ENCODE data around the gene SLC7A8. TPM values are rescaled to one million over a fixed set of nuclear protein-coding genes. Genes with fewer than 3 reads are reported as not detected.

Gene SLC7A8
- total and polyA plus RNA-seq, 12 donors = 6.8 to 50.9 (median 26.7) TPM

GRCh38 chr14:23080474-23080873 lies 103.0 kb downstream of the SLC7A8 start:
- Histone ChIP-seq H3K4me1 (replicated peaks in 1 of 2) (peaks cover 20 to 21% of the 10 kb centered on the region in 2 donors), H3K27me3 (no peaks in the 10 kb centered on the region), H3K9me3 (replicated peaks in 1 of 3) (no peaks in the 10 kb centered on the region), H3K36me3 (replicated peaks in 1 of 2) (peaks cover 0 to 98% of the 10 kb centered on the region in 2 donors), H3K27ac (peak overlapping the region in 1 of 5 donors; percentile 85), H3K4me3 (no peak overlapping the region)
- WGBS, 4 donors = 50 to 95% (median 79%) methylated on average over 1 of the region's 1 CpG
- no peak for DNase-seq
- TF ChIP-seq POLR2A (IDR thresholded peaks at IDR 0.05) (no peak), CTCF (IDR thresholded peaks at IDR 0.05) (no peak)
- intact Hi-C loops (cut with DNase I) = no loop called here

GRCh38 chr14:23079716-23080115 lies 103.7 kb downstream of the SLC7A8 start:
- peak overlapping the region in 4 of 5 donors; percentile 18 to 85 (median 77) for H3K27ac ChIP-seq
- 80 to 91% (median 85%) methylated on average over 2 of the region's 2 CpGs for WGBS, 4 donors

GRCh38 chr14:23078692-23079116 lies 104.8 kb downstream of the SLC7A8 start:
- Histone ChIP-seq H3K4me3 (peak overlapping the region in 1 of 4 donors; percentile 11), H3K36me3 (replicated peaks in 1 of 2) (peaks cover 0 to 97% of the 10 kb centered on the region in 2 donors), H3K4me1 (replicated peaks in 1 of 2) (peaks cover 20 to 21% of the 10 kb centered on the region in 2 donors), H3K9me3 (replicated peaks in 1 of 3) (no peaks in the 10 kb centered on the region), H3K27ac (peak overlapping the region in 4 of 5 donors; percentile 18 to 85 (median 80)), H3K27me3 (no peaks in the 10 kb centered on the region)
- WGBS, 4 donors = 0 to 6% (median 3%) methylated on average over 1 to 2 of the region's 2 CpGs
- intact Hi-C loops (cut with DNase I) = no loop called here
- peak; percentile 84 to 96 (median 94) for DNase-seq
- TF ChIP-seq CTCF (IDR thresholded peaks at IDR 0.05) (peak in 1 of 6 experiments; percentile 12), POLR2A (IDR thresholded peaks at IDR 0.05) (peak in 1 of 2 donors; percentile 72)

More at GRCh38 chr14:23079716-23080115, 103.7 kb downstream of the SLC7A8 start:
- Histone ChIP-seq H3K4me1 (replicated peaks in 1 of 2) (peaks cover 20 to 21% of the 10 kb centered on the region in 2 donors), H3K36me3 (replicated peaks in 1 of 2) (peaks cover 0 to 97% of the 10 kb centered on the region in 2 donors), H3K27me3 (no peaks in the 10 kb centered on the region), H3K9me3 (replicated peaks in 1 of 3) (no peaks in the 10 kb centered on the region), H3K4me3 (no peak overlapping the region)
- DNase-seq = no peak
- intact Hi-C loops (cut with DNase I) = no loop called here
- TF ChIP-seq CTCF (IDR thresholded peaks at IDR 0.05) (no peak), POLR2A (IDR thresholded peaks at IDR 0.05) (no peak)

- H3K27ac ChIP-seq = peak overlapping the region in 4 of 5 donors; percentile 18 to 85 (median 80)
- 66 to 75% (median 69%) methylated on average over 5 of the region's 5 CpGs for WGBS, 4 donors
- TF ChIP-seq CTCF (IDR thresholded peaks at IDR 0.05) (no peak), POLR2A (IDR thresholded peaks at IDR 0.05) (no peak)
These were observed 105.5 kb downstream of the SLC7A8 start for GRCh38 chr14:23077962-23078361.

More at GRCh38 chr14:23077962-23078361, 105.5 kb downstream of the SLC7A8 start:
- intact Hi-C loops (cut with DNase I) = no loop called here
- no peak for DNase-seq
- H3K4me3 ChIP-seq = peak overlapping the region in 1 of 4 donors; percentile 11
- peaks cover 0 to 97% of the 10 kb centered on the region in 2 donors for H3K36me3 ChIP-seq (replicated peaks in 1 of 2)
- H3K9me3 ChIP-seq (replicated peaks in 1 of 3) = no peaks in the 10 kb centered on the region
- peaks cover 22% of the 10 kb centered on the region in 2 donors for H3K4me1 ChIP-seq (replicated peaks in 1 of 2)
- H3K27me3 ChIP-seq = no peaks in the 10 kb centered on the region

Measured in adrenal gland (tissue), 12 donors.